GM18870 (cell line): ENCODE data around the gene SLC6A6.
"Not testable (repeated sequence)": the region's sequence is repeated elsewhere in the genome, so short reads cannot be mapped to it uniquely, and the experiment has no call there.

Source experiments
- ATAC-seq: cut with Tn5 transposase; IDR thresholded peaks from one replicate; pipeline ENCODE4 v1.9.1; 2021; ENCODE audit warnings: moderate library complexity; ENCODE audit not compliant: unreplicated experiment

SLC6A6 gene

DNA sequence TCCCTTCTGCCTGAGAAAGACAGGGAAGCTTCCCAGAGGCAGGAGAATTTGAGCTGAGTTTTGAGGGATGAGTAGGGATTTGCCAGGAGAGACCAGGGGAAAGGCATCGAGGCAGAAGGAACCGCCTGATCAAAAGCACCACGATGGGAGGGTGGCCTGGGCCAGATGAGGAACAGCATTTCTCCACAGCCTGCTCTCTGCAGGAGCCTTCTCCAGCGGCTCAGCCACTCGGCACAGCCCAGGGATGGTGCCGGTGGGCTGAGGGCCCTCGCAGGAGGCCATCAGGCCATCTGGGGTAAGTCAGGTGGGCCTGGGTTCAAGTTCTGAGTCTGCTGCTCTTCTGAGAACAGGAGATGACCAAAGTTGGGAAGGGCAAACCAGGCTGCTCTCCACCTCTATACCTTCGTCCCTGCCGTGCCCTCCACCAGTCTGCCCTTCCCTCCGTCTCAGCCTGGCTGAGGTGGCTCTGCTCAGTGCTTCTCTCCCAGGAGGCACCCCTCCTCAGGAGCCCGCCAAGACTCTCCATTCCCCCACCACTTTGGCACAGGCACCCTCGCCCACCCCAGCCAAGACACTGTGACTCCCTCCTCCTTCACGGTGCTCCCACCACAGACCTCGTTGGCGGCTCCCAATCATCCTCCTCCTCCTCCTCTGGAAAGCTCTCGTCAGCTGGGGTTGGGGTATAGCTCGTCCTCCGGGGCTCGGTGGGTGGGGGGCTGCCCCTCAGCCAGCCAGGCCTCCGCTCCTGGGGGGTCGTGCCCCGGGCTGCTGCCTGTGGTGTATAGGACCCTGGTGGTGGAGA is 102.8 kb downstream of the SLC6A6 start:
- ATAC-seq: no peak

DNA sequence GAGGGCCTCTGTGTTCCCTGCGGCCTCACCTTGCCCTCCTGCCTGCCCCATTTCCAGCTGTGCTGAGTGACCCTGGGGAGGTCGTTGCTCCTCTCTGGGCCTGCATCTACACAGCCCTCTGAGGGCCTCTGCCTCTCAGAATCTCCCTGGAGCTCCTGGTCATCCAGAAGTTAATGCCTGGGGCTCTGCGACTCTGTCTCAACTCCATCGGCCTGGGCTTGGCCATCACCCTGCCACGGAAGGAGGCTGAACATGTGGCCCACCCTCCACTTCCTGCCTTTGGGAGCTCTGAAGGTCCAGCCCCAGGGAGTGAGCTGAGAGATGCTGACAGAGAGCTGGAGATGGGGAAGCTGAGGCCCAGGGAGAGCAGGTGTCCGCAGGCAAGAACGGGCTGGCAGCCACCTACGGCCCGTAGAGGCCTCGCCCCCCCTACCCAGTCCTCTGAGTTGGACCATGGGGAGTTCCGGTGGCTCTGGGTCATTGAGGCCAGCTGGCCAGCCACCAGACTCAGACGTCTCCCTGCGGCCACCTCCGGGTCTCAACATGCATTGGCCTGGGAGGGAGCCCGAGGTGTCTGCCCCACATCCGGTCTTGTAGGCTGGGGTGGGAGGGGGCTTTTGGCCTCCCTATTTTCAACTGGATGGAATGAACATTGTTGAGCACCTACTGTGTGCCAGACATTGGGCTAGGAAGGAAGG is 103.5 kb downstream of the SLC6A6 start:
- no peak for ATAC-seq

DNA sequence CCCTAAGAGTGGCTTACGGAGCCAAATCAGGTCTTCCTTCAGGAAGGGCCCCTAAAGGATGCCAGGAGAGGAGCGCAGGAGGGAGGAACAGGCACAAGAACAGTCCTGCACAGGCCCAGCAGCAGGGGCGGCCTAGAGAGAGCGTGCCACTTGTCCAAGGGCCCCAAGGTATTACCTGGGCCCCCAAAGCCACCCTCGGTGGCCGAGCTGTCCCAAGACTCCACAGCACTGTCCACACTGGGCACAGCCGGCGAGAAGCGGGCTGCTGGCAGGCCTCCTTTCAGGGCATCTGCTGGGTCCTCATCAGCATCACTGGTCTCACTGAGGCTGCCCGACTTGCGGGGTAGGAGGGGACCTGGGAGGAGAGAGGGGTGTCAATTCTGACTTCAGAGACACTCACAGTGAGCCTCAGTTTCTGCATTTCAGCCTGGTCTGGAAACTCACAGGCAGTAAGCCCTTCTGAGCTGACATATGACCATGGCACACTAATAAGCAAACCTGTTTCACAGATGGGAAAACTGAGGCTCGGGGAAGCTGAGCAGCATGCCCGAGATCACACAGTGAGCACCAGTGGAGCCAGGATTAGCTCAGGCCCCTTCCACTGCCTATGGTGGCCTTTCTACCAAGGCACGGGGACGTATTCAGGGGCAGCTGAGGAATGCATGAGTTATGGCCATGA is 104.4 kb downstream of the SLC6A6 start:
- ATAC-seq: no peak

DNA sequence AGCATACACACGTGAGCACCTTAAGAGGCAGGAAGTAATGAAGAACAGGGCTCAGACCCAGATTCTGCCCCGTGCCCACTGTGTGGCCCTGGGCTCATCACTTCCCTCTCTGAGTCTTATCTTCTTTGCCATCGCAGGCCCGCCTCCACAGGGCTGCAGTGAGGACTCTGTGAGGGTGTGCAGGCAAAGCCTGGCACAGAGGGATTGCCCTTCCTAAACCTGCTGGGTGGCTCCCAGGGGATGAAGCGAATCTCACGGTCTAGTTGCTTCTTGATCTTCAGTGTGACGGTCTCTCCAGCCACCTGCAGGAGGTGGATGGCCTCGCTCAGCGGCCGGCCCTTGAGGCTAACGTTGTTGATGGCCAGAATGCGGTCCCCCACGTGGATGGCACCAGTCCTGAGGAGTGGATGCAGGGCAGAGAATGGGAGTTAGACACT is 104.9 kb downstream of the SLC6A6 start:
- ATAC-seq: no peak

DNA sequence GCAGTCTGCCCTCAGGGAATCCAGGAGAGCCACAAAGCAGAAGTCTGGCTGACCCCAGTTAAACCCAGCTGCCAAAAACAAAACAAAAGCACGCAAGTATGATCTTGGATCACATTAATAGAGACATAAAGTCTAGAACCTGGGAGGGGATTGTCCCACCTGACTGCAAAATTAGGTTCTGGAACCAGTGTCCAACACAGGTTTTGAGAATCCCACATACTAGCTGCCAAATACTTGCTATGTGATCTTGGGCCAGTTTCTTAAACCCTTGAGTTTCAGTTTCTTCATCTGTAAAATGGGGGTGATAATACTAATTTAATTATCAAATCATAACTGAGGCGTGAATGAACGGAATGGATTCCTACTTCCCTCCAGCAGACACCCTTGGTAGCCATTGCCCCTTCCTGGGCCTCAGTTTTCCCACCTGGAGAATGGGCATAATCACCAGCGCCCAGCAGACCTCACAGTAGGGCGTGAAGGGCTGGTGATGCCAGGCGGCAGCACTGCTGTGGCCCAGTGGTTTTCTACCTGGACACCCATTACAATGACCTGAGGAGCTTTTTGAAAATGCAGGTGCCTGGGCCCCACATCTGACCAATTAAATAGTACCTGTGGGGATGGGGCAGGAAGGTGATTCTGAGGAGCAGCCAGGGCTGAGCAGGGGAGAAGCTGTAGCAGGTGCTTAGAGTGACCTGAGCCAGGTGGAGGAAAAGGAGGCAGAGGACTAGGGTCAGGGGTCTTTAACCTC is 105.5 kb downstream of the SLC6A6 start:
- ATAC-seq: no peak

DNA sequence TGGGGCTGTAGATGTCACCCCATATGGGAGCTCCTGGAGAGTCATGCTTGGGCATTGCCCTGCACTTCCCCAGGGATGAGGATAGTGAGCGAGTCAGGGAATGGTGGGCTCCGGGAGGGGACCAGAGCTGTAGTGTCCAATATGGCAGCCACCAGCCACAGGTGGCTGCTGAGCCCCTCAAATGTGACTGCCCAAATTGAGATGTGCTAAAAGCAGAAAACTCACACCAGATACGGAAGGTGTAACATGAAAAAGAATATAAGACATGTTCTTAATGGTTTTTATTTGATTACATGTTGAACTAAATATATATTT is 106.1 kb downstream of the SLC6A6 start:
- ATAC-seq: no peak

DNA sequence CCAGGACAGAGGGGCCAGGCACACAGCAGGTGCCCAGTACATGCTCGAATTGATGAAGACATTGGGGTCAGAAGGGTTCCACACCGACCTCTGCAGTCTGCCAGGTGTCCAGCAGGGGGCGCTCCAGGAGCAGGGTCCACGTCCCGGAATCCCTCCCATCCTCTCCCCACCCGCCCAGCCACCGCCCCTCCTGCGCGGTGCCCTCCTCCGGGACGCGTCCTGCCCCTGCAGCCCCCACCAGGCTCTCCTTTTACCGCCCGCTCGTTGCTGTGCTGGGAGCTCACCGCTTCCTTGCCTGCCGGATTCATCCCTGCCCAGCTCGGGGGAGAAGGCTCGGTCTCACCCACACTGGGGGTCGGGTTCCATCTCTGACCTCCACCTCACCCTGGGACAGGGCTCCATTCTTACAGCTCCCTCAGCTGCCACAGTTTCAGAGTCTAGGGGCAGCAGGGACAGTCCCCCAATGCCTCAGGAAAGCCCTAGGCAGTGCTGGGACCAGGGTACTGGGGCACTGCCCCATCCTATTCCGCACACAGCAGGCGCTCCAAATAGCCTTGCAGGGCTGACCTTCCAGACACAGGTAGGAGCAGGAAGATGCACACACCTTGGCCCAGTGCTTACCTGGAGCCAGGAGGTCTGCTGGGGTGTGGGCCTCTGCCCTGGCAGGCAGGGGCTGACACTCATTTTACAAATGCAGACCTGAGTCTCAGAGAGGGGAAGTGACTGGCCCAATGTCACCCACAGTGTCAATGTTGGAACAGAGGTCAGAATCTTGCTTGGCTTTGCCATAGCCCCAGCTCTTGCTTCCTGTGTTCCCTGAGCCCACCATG is 106.8 kb downstream of the SLC6A6 start:
- ATAC-seq: no peak

DNA sequence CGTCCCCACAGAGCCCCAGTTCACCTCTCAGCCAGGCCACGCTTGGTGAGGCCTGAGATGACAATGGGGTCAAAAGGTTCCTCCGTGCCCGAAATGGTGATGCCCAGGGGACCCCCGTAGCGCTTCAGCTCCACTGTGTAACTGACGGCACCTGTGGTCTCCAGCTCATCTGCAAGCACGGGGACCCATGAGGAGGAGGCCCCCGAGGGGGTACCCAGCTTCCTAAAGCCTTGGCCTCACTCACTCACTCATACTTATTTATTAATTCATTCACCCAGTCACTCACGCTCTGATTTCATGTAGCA is 107.3 kb downstream of the SLC6A6 start:
- ATAC-seq: no peak

DNA sequence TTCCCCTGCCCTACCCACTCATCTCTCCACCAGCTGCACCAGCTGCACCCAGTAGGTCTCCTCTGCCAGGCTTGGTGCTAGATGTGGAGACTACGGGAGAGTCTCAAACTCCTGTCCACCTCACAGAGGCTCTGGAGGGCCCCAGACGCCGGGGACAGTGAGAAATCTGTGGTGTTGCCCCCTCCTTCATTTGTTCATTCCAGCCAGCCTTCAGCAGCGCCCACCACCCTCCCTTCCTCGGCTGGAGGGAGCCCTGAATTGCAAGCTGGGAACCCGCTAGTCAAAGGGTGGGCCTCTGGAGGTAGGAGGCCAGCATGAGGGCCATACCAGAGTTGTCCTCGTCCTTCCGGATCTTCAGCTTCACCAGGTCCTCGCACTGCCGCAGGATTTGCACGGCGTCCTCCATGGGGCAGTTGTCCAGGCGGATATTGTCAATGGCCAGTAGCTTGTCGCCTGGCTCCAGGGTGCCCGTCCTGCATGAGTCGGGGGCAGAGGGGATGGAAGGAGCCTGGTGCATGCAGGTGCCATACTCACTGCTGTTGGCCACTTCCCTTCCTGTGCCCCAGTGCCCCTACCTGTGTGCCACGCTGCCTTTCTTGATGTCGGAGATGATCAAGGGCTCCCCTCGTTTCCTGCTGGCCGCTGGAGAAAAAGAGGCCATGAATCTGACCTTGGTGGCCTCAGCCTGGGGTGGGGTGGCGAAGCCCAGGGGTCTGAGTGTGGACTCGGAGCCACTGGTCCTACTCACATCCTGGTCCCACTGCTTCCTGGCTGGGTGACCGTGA is 108.6 kb downstream of the SLC6A6 start:
- ATAC-seq: no peak

DNA sequence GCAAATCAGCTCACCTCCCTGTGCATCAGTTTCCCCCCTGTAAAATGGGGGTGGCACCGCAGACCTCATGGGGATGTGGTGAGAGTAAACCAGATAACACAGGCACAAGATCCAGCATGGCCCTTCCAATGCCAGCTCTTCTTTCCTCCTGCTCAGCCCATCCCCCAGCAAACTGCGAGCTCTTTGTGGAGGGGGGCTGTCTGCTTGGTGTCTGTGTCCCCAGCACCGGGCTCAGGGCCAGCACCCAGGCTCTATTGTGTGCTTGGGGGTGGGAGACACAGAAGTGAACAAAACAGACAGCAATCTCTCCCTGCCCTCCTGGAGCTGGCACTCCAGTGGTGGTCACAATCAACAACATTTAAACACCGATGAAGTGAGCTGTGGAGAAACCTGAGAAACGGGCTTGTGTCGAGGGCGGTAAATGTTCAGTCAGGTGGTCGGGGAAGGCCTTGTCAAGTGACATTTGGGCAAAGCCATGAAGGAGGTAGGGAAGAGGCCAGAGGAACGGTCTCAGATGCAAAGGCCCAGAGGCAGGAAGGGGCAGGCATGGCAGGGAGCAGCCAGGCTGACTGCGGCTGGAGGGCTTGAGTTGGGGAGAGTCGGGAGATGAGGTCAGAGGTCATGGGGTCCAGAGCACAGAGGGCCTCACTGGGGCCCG is 109.3 kb downstream of the SLC6A6 start:
- ATAC-seq: no peak

DNA sequence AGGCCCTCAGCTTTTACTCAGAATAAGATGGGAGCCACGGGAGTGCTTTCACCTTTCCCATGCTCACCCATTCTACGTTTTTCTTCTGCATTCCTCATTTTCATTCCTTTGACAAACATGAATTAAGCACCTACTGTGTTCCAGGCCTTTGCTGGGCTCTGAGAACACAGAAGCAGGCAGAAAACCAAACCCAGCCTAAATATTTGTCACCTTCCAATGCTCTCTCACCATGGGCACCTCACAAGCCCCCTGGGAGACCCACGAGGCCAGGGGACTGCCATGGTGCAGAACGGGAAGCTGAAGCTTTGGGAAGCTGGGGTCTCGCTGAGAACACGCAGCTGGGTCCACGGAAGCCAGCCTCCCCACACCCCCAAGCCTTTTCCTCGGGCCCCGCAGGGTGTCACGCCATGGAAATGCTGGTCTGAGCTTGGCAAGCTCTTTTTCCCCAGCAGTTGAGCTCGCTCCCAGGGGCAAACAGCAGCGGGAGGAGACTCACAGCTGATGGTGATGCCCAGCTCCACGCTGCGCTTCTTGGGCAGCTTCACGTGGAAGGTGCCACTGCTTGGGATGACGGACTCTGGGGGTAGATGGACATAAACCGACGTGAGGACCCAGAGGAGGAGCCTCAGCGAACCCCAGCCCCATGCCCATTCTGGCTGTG is 110.0 kb downstream of the SLC6A6 start:
- no peak for ATAC-seq

DNA sequence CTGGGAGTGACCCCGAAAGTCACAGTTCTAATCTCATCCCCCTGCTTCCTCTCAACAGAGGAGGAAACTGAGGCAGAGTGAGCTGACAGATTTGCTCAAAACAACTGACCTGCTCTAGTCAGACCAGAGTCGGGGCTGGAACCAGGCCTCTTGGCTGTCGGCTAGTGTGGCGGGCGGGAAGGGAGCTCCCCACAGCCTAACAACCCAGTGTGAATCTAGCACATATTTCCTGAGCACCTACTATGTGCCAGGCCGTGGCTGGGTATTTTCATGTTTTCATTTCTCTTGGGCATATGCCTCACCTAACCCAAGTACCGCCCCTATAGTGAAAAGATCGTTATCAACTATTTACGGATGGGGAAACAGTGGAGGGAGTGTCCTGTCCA is 110.5 kb downstream of the SLC6A6 start:
- ATAC-seq: no peak

DNA sequence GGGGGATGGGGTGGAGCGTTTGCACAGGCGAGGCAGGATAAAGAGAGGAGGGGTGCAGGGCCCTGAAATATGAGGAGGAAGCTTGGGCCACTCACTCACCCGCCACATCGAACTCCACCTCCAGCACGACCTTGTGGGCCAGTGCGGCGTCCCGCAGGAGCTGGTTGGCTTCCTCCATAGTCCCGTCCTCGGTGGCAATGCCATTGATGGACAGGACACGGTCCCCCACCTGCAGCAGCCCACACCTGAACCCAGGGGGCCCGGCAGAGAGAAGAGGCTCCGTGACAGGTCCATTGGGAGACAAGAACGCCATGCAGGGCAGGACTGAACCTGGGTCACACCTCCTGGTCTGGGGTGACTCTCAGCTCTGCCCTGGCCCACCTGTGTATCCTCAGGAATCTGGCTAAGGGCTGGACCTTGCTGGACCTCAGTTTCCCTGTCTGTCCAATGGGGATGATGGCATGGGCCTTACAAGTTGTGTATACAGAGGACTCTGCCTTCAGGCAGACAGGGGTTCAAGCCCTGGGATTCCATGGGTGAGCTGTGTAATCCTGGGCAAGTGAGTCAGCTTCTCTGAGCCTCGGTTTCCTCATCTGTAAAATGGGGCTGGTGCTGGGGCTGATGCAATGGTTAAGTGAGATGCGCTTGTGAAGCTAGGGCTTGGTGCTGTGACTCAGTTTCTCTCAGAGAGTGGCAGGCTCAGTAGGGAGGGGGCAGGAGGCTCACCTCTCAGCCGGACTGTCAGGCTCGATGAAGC is 111.3 kb downstream of the SLC6A6 start:
- no peak for ATAC-seq

DNA sequence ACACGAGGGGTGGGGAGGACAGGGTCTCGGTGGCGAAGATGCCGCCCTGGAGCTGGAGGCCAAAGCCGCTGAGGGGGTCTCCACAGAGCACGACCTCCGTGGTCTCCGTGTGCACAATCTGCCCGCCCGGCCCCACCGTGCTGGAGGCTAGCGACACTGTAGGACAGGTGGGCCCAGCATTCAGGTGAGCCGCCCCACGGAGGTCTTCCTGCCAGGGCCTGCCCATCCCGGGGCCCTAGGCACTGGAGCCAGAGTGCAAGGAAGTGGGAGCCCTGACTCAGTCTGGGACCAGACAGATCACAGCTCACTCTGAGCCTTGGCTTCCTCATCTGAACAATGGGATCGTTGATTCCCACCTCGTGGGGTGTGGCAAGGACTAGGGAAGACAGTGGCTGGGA is 111.9 kb downstream of the SLC6A6 start:
- ATAC-seq: no peak

DNA sequence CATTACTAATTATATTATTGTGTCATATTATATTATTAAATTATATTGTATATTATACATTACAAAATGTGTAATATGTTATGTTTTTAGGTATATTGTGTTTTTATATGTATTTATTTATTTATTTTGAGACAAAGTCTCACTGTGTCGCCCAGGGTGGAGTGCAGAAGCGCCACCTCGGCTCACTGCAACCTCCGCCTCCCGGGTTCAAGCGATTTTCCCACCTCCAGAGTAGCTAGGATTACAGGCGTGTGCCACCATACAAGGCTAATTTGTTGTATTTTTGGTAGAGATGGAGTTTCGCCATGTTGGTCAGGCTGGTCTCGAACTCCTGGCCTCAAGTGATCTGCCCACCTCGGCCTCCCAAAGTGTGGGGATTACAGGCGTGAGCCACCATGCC is 113.1 kb downstream of the SLC6A6 start:
- not testable (repeated sequence) for ATAC-seq

DNA sequence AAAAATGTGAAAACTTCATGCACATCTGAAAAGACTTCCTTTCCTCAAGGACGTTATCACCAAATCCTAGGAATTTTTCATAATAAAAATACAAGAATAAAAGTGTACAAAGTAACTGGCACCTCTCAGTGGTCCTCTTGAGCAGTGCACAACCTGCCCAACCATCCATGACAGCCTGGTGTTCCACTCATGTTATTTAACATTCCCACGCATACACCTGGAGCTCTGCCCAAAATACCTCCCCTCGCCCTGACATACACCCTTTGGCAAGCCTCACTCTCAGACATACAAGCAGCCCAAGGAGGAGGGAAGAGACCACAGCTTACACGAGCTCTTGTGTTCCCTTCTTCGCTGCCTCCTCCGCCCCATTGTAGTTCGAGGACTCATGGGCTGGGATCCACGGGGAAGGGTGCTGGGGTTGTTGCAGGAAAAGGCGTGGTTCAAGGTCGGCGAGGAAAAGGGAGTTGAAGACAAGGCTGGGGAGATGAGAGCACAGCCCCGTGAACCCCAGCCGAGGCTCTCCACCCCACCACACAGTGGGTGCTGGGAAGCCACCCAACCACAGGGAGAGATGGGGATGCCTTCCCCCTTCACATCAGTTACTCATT is 114.4 kb downstream of the SLC6A6 start:
- ATAC-seq: no peak

DNA sequence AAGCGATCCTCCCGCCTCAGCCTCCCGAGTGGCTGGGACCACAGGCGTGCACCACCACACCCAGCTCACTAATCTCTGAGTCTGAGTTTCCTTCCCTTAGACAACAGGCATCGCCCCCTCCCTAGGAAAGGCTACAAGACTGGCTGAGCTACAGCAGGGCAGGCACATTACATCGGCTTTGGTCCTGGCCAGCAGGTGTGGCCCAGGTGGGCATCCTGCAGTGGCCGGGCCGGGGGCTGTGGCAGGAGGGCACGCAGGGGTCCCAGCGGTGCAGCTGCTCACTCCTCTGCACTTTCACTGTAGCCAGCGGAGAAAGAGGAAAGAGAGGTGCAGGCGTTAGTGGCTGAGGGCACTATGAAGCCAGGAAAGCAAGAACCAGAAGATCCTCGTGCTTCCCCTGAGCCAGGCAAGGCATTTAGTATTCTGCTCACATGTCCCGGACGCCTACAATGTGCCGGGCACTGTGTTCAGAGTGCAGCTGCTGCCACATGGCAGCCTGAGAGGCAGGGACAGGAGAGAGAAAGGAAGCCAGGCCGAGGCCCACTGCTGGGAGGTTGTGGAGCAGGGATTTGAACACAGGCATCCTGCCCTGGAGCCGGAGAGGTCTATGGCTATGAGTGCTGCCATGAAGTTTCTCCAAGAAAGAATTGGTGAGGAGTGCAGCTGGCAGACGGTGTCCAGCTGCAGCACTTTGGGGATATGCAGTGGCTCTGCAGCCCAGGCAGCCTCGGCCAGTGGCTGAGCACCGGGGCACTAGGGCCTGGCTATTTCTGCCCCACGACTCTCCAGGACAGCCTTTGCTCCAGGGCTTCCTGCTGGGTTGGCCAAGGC is 115.4 kb downstream of the SLC6A6 start:
- no peak for ATAC-seq
